Smooth muscle cell (in vitro differentiated cells): ENCODE results near the gene PKLR. TPM values are rescaled to one million over a fixed set of nuclear protein-coding genes. Genes with fewer than 3 reads are reported as not detected.
"Not testable (repeated sequence)": the region's sequence is repeated elsewhere in the genome, so short reads cannot be mapped to it uniquely, and the experiment has no call there.

Experiments used
- DNase-seq: peaks from one replicate; lab custom pipeline; 2025; ENCODE audit not compliant: unreplicated experiment; lab: John Stamatoyannopoulos, UW
- H2AFZ ChIP-seq: fragments of 200-600 bp; sonication (generic); 2 replicates; pipeline ENCODE4 v1.6.0; 2016; ENCODE audit warnings: antibody characterized with exemption, low read depth, mild to moderate bottlenecking
- H3F3A ChIP-seq: fragments of 200-600 bp; sonication (generic); 2 replicates; pipeline ENCODE4 v1.6.0; 2017; ENCODE audit warnings: antibody characterized with exemption, low read depth
- H3K27ac ChIP-seq: fragments of 200-600 bp; sonication (generic); 2 replicates; pipeline ENCODE4 v1.5.1; 2016; ENCODE audit warnings: low read depth, mild to moderate bottlenecking
- H3K27me3 ChIP-seq: fragments of 200-600 bp; sonication (generic); 2 replicates; pipeline ENCODE4 v1.6.1; 2016; ENCODE audit warnings: low read depth, mild to moderate bottlenecking
- H3K36me3 ChIP-seq: fragments of 200-600 bp; sonication (generic); 2 replicates; pipeline ENCODE4 v1.5.1; 2016; ENCODE audit warnings: low read depth
- H3K4me1 ChIP-seq: fragments of 200-600 bp; sonication (generic); 2 replicates; pipeline ENCODE4 v1.5.1; 2016; ENCODE audit warnings: low read depth
- H3K4me2 ChIP-seq: fragments of 200-600 bp; sonication (generic); 2 replicates; pipeline ENCODE4 v1.6.0; 2016; ENCODE audit warnings: mild to moderate bottlenecking
- H3K4me3 ChIP-seq: fragments of 200-600 bp; sonication (generic); 2 replicates; pipeline ENCODE4 v1.5.1; 2016; ENCODE audit warnings: mild to moderate bottlenecking
- H3K79me2 ChIP-seq: fragments of 200-600 bp; sonication (generic); 2 replicates; pipeline ENCODE4 v1.6.0; 2016; ENCODE audit warnings: low read depth, mild to moderate bottlenecking
- H3K9ac ChIP-seq: fragments of 200-600 bp; sonication (generic); 2 replicates; pipeline ENCODE4 v1.6.0; 2016; ENCODE audit warnings: low read depth
- H3K9me3 ChIP-seq: fragments of 200-600 bp; sonication (generic); replicated peaks from 2 replicates; pipeline ENCODE4 v1.5.1; 2016; ENCODE audit warnings: low read depth
- H4K20me1 ChIP-seq: fragments of 200-600 bp; sonication (generic); 2 replicates; pipeline ENCODE4 v1.6.0; 2016; ENCODE audit warnings: low read depth
- WGBS: methylation state at CpG from one replicate; pipeline ENCODE4 v1.1.7; 2016; ENCODE audit warnings: low lambda C conversion rate; 5-methylcytosine and 5-hydroxymethylcytosine counted together
- polyA plus RNA-seq: library from polyadenylated mRNA; unstranded; fragments of >200 nt; fragmentation: Nextera tagmentation; extraction: Ambion mirVana; gene quantifications from 2 replicates; pipeline ENCODE4 v1.2.1, GENCODE V29; 2016
- total RNA-seq: library from RNA; depleted of rRNA; stranded (reverse); fragments of >200 nt; gene quantifications from 2 replicates; pipeline ENCODE4 v1.2.3, GENCODE V29; 2014
- TF ChIP-seq, protein P1 (sequence below): fragments of 200-600 bp; sonication (generic); IDR thresholded peaks from 2 replicates; pipeline ENCODE4 v1.5.1; 2017; ENCODE audit warnings: borderline replicate concordance, mild to moderate bottlenecking, antibody characterized with exemption; ENCODE audit not compliant: insufficient read depth, poor library complexity, severe bottlenecking

Gene PKLR
- total and polyA plus RNA-seq, 2 experiments from 2014 or later = not detected

DNA sequence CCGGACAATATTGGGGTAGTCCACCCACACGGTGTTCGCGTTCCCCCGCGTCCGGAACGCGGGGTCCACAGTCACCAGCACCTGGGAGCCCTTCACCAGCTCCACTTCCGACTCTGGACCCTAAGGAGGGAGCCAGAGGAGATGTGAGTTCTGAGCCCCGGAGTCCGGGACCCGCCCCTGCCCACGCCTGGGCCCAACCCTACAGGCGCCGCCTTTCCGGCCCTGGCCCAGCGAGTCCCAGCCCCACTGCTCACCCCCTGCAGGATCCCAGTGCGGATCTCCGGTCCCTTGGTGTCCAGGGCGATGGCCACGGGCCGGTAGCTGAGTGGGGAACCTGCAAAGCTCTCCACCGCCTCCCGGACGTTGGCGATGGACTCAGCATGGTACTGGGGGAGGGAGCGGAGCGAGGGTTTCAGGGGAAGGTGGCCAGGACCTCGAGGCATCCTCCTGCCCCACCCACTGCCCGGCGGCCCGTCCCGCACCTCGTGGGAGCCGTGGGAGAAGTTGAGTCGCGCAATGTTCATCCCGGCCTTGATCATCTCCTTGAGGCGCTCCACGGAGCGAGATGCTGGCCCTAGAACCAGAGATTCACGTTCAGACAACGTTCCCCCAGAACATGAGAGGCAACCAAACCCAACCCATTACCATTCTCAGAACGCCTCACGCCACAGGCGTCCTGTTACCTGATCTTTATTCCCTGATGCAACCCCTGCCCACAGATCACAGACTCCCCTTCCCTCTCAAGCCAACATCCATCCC is 5.9 kb downstream of the PKLR start:
- WGBS = 9% methylated on average over 45 of the region's 47 CpGs
- Histone ChIP-seq H3K4me2 (peak overlapping the region; percentile 77), H3K4me3 (peak overlapping the region; percentile 18), H3K9ac (no peak overlapping the region), H2AFZ (no peak overlapping the region), H3K27me3 (peaks cover 48% of the 10 kb centered on the region), H3K36me3 (no peaks in the 10 kb centered on the region), H3K79me2 (no peaks in the 10 kb centered on the region), H3K4me1 (peaks cover 6% of the 10 kb centered on the region), H3F3A (no peaks in the 10 kb centered on the region), H3K27ac (no peak overlapping the region), H4K20me1 (no peaks in the 10 kb centered on the region), H3K9me3 (no peaks in the 10 kb centered on the region)
- no peak for DNase-seq
- TF ChIP-seq, protein P1, sequence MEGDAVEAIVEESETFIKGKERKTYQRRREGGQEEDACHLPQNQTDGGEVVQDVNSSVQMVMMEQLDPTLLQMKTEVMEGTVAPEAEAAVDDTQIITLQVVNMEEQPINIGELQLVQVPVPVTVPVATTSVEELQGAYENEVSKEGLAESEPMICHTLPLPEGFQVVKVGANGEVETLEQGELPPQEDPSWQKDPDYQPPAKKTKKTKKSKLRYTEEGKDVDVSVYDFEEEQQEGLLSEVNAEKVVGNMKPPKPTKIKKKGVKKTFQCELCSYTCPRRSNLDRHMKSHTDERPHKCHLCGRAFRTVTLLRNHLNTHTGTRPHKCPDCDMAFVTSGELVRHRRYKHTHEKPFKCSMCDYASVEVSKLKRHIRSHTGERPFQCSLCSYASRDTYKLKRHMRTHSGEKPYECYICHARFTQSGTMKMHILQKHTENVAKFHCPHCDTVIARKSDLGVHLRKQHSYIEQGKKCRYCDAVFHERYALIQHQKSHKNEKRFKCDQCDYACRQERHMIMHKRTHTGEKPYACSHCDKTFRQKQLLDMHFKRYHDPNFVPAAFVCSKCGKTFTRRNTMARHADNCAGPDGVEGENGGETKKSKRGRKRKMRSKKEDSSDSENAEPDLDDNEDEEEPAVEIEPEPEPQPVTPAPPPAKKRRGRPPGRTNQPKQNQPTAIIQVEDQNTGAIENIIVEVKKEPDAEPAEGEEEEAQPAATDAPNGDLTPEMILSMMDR = no peak

DNA sequence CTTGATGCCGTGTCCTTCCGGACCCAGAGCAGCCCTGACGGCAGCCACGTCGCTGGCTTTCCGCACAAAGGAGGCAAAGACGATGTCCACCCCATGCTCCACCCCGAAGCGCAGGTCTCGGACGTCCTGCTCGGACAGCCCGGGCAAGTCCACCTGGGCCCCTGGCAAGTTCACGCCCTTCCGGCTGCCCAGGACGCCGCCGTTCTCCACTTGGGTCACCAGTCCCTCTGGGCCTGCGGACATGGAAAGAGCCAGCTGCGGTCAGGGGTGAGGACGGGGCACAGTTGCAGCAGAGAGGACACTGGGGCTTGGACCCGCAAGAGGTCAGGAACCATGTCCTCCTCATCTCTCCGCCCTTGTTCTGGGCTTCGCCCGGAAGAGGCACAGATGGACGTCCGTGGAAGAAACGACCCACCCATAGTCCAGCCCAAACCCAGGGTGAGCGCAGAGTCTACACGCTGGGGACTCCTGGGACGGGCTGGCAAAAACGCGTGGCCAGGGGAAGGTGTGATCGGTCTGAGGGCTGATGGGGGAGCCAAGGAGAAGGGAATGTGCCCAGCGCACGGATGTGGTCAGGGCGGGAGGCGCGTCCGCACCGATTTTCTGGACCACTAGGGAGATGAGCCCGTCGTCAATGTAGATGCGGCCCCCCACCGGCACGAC is 6.6 kb downstream of the PKLR start:
- TF ChIP-seq, protein P1 = no peak
- 42% methylated on average over 46 of the region's 46 CpGs for WGBS
- no peak overlapping the region for H3K27ac ChIP-seq
- peak overlapping the region; percentile 77 for H3K4me2 ChIP-seq
- no peaks in the 10 kb centered on the region for H4K20me1 ChIP-seq
- no peaks in the 10 kb centered on the region for H3K36me3 ChIP-seq
- DNase-seq = no peak
- H3F3A ChIP-seq = no peaks in the 10 kb centered on the region
- H3K79me2 ChIP-seq = no peaks in the 10 kb centered on the region
- H3K4me3 ChIP-seq = peak overlapping the region; percentile 18
- no peak overlapping the region for H3K9ac ChIP-seq
- no peak overlapping the region for H2AFZ ChIP-seq
- H3K9me3 ChIP-seq = no peaks in the 10 kb centered on the region
- H3K4me1 ChIP-seq = peaks cover 6% of the 10 kb centered on the region
- H3K27me3 ChIP-seq = peaks cover 48% of the 10 kb centered on the region

DNA sequence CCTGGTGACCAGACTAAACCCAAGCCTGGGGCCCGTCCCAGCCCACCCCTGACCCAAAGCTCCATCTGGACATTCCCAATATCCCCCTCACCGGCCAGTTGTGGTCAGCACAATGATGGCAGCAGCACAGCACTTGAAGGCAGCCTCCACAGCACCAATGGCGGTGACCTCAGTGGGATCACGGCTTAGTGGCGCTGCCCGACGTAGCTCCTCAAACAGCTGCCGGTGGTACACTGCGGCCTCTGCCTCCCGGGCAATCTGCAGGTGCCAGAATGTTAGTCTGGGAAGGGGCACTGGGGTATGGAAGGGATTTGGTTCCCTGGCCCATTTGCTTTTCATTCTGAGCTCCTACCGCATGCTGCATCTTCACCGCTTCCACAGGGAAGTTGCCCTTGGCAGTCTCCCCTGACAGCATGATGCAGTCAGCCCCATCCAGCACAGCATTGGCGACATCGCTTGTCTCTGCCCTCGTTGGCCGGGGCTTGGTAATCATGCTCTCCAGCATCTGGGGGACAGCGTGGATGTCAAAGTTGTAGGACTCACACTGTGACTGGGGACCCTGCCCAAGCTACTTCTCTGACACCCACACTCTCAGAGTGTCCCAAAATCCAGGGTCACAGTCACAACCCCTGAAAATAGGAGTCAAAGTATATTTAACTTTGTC is 8.0 kb downstream of the PKLR start:
- Histone ChIP-seq H3K27ac (no peak overlapping the region), H3K9me3 (no peaks in the 10 kb centered on the region), H3K4me3 (no peak overlapping the region), H3F3A (no peaks in the 10 kb centered on the region), H3K9ac (no peak overlapping the region), H3K27me3 (peaks cover 48% of the 10 kb centered on the region), H3K36me3 (no peaks in the 10 kb centered on the region), H4K20me1 (no peaks in the 10 kb centered on the region), H3K4me1 (peaks cover 6% of the 10 kb centered on the region), H3K79me2 (no peaks in the 10 kb centered on the region), H3K4me2 (no peak overlapping the region), H2AFZ (no peak overlapping the region)
- TF ChIP-seq, protein P1 = no peak
- DNase-seq = no peak
- 93% methylated on average over 17 of the region's 17 CpGs for WGBS

DNA sequence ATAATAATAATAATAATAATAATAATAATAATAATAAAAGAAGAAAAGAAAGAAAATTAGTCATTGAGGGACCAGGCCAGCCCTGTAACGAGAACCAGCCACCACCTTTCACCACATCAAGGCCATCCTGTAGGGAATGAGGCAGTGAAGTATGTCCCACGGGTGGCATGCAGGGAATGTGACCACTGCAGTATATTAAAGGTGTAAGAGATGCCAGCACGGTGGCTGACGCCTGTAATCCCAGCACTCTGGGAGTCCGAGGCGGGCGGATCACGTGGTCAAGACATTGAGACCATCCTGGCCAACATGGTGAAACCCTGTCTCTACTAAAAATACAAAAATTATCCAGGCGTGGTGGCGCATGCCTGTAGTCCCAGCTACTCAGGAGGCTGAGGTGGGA is 10.2 kb downstream of the PKLR start:
- not testable (repeated sequence) for H3K4me2 ChIP-seq, DNase-seq, H4K20me1 ChIP-seq, H3K36me3 ChIP-seq, H3K4me1 ChIP-seq, H2AFZ ChIP-seq, H3K9ac ChIP-seq, H3K79me2 ChIP-seq, H3K27ac ChIP-seq, H3F3A ChIP-seq, H3K9me3 ChIP-seq, H3K4me3 ChIP-seq
- 85% methylated on average over 10 of the region's 10 CpGs for WGBS
- peaks cover 33% of the 10 kb centered on the region for H3K27me3 ChIP-seq
